ENCODE measurements around the gene IL20RB.

The IL20RB gene

GRCh38 chr3:137024348-137024747, 66.6 kb downstream of the IL20RB start:
- in situ Hi-C loops (cut with MboI; ENCODE audit: low sequenced_read_pairs), result loop anchor here (25.0 kb wide), 1 partner anchor 637 kb away; no protein-coding TSS in a partner anchor

DNA sequence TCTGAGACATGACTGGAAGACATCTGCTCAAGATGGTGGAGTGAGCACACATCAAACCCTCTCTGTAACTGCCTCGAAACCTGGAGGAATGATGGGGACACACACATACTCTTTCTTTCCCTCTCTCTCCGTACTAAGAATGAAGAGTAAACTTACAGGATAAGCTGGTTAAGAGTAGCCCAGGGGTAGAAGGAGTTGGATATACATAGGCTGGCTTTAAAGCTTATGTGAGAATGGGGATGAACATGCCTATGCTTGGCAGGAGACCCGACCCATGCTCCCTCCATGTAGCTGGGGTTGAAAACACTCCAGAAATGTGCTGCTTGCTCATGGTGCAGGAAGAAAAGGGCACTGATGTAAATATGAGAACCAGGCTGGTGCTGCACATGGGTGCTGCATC, 68.9 kb downstream of the IL20RB start:
- in situ Hi-C loops (cut with MboI; ENCODE audit: low sequenced_read_pairs), result no loop called here

- in situ Hi-C loops (cut with MboI; ENCODE audit: low sequenced_read_pairs), result no loop called here
These were observed 74.8 kb downstream of the IL20RB start for GRCh38 chr3:137032465-137033120.

DNA sequence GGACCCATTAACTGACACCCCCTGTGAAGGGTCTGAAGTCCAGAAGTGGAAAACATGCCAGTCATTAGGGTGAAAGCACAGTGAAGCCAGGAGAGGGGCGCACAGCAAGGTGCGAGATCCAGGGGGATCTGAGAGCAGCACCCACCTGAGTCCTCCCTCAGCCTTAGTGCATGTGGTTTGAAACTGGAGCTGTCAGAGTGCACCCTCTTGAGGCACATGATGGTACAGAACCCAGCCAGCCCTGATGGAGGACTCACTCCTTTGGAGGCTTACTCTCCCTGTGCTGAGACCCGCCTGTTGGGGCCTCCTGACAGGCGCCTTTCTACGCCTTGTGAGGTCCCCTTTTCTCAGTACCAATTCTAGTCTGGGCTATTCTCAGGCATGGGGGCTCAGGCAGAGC, 77.8 kb downstream of the IL20RB start:
- in situ Hi-C loops (cut with MboI; ENCODE audit: low sequenced_read_pairs), result no loop called here

GRCh38 chr3:137039570-137039969, 81.8 kb downstream of the IL20RB start:
- in situ Hi-C loops (cut with MboI; ENCODE audit: low sequenced_read_pairs), result no loop called here

DNA sequence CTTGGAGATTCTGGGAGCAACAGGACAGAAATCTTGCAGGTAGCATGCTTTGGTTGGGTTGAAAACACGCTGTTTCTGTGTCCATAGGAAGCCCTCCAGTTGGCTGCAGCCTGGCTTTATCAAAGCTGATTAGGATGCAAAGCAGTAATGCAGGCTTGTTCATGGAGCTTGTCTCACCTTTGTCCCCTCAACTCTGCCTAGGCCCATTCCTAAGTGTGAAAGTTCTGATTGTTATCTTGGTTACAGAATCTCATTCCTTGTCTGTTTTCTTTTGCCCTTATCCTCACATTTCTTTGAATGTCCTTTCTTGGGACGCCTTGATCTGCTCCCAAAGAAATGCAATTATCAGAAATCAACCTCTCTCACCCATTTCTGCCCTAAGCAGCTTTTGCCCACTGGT, 83.5 kb downstream of the IL20RB start:
- in situ Hi-C loops (cut with MboI; ENCODE audit: low sequenced_read_pairs), result no loop called here

GRCh38 chr3:137041686-137042085, 83.9 kb downstream of the IL20RB start:
- in situ Hi-C loops (cut with MboI; ENCODE audit: low sequenced_read_pairs), result no loop called here

- in situ Hi-C loops (cut with MboI; ENCODE audit: low sequenced_read_pairs), result no loop called here
These were observed 89.0 kb downstream of the IL20RB start for GRCh38 chr3:137046747-137047146.

DNA sequence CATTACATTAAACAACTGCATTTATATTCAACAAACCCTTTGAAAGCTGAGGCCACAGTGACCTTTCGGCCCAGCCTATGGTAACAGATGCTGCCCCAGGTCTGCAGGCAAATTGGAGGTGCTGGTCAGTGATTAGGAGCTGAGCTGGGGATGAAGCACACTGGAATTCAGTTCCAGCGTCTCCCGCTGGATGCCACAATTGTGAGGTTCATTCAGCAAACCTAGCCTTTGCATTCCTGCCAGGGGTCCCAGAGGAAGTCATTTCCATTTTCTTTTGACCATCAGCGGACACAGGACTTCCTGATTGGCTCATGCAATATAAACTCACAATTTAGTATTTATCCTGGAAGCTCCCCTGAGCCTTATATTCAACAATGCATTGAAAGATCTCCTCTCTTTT, 89.5 kb downstream of the IL20RB start:
- in situ Hi-C loops (cut with MboI; ENCODE audit: low sequenced_read_pairs), result no loop called here

DNA sequence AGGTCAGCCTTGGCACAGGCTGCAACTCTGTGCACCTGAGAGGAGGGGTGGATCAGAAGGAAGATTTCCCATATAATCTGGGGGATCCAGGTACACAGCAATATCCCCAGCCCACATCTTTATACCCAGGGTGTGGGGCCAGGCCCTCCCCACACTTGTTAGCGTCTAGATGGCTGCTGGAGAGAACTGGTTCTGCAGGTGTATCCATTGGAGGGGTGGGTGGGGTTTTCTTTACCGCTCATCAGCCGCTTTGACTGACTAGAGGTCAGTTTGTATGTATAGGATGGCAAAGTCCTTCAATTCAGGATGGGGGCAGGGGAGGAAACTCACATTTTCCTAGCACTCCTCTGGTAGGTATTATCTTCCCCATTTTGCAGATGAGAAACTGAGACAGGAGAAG, 92.5 kb downstream of the IL20RB start:
- in situ Hi-C loops (cut with MboI; ENCODE audit: low sequenced_read_pairs), result no loop called here

DNA sequence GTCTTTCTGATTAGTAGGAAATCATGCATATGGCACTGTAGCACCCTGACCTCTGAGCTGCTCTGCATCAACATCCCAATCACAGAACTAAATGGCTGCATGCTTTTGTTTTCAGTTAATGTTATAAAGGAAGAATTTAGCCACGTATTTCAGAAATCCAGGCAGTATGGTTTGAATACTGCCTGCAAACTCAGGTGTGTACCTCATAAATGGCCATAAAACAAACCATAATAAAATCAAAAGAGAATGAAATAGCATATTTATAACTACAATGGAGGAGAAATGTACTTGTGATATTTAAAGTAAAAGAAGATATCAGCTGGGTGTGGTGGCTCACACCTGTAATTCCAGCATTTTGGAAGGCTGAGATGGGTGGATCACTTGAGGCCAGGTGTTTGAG, 94.5 kb downstream of the IL20RB start:
- in situ Hi-C loops (cut with MboI; ENCODE audit: low sequenced_read_pairs), result no loop called here

Data from HL-60/S4 (cell line).